NCI-H345 treated with DMSO at 0.1 percent for 48 hours (cell line): ENCODE results near the gene ENTREP1.

Experiments used
- DNase-seq: peaks from one replicate; lab custom pipeline; 2025; ENCODE audit not compliant: unreplicated experiment; lab: John Stamatoyannopoulos, UW

The ENTREP1 gene

DNA sequence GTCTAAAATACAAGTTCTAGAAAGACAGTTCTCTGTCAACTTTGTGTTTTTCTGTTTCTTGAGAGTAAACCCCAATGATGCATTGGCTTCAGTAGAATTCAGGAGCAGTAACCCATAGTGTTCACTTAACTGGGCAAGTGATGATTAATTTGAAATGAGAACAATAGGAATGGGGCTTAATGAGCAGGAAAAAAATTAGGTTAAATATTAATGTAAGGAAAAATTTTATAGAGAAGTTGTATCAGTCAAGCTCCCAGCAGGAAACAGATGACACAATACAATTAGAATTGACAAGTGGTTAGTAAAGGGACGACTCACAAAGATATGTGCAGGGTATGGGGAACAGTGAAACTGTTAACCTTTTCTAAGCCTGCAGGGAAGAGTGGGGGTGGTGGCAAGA lies 38.2 kb downstream of the ENTREP1 start:
- DNase-seq: no peak

DNA sequence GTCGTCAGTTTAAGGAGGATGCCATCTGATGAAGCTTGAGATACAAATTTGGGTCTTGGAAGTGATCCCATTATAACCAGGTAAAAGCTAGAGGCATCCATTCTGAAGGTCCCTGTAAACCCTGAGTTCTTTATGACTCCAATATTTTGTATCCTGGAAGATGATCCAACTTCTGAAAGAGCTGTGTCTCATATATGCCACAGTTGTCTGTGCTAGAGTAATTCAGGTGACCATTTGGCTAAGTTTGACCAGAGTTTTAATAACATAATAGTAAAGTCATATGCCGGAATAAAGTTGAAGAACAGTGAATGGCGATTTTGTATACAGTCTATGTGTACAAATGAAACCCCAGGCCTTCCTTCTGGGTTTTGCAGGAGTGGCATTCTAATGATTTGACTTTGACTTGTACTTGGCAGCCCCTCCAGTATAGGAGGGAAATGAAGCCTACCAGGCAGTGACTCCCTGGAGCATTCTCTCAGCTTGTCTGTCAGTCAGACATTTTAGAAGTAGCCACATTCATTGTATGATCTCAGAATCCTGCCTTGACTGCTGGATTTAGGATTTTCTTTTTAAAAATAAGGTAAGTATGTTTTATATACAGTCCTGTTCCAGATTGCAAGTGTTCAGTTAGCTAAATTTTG lies 39.6 kb downstream of the ENTREP1 start:
- DNase-seq: no peak

DNA sequence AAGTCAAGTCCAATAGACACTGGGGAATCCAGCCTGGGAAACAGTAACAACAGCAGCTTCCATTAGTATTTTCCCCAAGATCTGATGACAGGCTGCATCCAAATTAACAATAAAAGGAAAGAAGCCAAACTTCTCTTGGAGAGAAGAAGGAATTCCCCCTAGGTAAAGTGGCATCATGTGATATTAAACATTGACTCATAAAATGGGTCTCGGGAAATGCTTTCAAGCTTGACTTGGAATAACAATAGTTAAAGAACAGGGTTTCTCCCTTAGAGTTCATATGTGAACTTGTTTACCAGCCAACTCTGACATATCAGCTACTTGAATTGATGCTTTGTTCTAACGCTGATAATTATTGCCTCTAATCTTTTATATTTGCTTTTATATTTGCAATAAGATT lies 45.4 kb downstream of the ENTREP1 start:
- no peak for DNase-seq

DNA sequence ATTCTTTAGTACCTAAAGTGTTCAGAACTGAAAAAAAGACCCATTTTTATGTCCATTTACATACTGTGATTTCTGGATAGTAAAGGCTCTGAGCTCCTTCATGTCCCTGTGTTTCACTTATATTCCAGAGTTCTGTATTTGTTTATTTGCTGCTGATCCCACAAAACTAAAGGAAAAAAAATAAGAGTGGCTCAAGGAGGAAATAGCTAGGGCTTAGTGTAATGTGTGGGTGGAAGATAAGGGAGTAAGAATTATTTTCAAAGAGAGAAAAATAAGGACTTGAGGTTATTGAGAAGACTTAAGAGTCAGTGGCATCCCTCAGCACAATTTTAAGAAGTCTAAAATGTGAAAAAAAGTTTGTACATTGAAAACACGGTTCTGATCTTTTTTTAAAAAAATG lies 46.0 kb downstream of the ENTREP1 start:
- DNase-seq: no peak

DNA sequence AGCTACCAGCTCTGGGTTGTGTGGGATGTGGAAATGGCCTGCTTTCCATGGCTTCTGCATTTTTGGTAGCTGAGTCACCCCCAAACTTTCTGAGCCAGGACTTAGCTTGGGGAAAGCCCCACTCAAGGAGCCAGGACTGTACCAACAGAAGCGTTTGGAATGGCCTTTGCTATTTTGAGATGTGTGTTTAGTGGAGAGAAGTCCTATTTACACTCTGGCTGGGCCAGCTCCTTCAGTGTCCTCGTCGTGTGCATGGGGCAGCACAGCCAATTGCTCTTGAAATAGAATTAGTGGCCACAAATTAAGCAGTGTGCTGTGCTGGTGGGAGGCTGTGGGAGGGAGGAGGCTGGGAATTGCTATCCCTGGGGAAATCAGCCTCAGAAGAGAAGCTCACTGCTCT lies 51.6 kb downstream of the ENTREP1 start:
- DNase-seq: no peak

DNA sequence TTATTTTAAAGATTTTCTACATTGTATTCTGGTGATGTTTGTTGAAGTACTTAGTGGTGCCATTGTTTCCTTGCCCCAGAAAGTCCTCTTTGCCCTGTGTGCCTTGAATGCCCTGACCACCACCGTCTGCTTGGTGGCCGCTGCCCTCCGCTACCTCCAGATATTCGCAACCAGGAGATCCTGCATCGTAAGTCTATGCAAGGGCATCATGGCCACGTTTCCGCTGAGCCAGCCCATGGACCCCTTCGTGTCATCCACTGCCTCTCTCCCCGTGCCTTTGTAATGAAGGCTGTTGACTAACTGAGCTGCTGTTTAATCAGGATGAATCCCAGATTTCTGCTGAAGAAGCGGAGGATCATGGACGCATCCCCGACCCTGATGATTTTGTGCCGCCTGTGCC lies 52.3 kb downstream of the ENTREP1 start:
- DNase-seq: no peak

DNA sequence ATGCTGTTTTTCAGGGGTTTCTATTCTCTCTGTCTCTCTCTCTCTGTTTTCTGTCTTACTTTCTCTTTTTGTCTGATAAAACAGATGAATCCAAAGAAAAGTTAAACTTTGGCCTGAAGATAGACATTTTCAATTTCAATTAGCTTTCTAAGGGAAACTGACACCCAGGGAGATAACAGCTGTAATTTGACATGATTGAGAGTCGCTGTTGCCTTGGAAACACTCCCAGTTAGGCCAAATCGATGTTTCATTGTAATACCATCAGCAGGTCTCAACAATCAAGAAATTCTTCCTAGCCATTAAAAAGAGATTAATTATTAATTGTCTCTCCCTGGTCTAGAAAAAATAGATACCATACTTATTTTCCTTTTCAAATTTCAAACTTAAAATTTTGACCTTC lies 53.0 kb downstream of the ENTREP1 start:
- no peak for DNase-seq

DNA sequence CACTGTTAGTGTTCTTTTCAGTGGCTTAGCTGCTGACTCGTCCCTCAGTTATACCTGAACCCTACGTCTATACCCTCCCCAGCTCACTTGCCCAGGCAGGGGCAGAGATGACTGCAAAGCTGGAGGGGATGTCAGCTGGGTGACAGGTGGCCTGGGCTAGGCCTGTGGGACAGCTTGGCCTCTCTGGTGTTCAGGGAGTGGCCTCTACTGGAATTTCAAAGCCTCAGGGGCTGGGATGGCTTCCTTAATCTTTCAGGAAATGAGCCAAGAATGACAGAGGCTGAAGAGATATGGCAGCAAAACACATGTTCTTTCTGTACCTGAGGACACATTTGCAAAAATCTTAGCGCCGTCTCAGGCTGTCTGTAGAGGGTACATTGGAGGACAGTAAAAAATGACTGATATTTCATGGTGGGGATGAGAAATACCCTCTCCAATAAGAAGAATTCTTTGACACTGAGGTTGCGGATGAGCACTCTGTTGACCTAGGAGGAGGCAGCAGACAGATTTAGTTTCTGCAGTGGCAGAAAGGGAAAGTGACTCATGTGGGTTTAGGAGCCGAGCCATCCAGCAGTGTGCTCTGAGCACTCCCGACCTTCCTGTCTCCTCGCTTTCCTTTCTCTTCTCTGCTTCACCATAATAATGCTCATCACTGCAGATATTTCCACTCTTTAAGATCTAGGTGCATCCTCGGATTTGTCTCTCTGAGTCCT lies 54.4 kb downstream of the ENTREP1 start:
- DNase-seq: no peak

DNA sequence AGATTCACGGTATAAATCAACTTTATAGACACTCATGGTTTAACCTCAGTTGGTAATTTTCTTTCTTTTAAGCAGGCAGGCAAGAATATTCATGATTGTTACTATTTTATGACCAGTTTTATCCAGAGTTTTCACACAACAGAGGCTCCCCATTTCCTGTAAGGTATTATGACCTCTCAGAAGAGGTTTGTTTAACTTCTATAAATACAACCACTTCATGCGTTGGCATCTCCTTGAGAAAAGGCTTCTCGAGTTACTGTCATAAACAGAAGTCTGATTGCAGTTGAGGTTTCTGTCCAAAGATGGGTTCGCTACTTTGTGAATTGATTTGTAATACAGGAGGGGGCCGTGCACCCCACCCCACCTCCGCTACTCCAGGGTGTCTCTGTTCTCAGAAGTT lies 55.3 kb downstream of the ENTREP1 start:
- DNase-seq: no peak

DNA sequence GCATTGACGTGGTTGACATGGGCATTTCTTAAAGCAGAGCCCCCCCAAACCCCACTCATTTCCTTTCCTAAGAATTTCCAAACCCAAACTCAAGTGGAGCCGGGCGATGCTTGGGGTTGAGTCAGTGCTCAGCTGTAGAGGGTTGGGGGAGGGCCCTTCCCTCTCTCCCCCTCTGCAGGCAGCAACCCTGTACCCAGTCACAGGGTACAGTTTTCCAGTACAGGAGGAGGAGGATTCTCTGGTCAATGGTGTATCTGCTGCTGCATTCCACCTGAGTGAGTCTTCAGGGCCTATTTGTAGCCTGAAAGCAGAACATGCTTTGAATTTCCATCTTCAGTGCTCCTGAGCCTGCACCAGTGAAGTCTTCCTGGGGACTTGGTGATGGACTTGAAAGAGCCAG lies 55.8 kb downstream of the ENTREP1 start:
- no peak for DNase-seq

DNA sequence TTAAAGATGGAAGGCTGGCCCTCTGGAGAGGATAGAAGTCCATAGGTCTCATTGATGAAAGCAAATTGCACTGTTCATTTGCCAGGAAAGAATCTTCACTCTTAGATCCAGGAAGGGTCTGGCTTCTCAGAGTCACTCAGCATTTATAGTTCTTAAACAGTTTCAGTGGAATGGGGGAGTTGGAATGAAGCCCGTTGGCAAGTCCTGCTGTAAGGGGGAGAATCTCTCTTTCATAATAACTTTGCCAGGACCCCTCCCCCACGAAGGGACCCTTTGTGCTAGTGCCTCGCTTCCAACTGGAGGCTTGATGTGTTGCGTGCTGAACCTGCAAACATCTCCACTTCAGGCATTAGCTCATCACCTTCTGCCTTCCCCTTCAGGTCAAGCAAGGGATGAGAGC lies 57.1 kb downstream of the ENTREP1 start:
- no peak for DNase-seq

DNA sequence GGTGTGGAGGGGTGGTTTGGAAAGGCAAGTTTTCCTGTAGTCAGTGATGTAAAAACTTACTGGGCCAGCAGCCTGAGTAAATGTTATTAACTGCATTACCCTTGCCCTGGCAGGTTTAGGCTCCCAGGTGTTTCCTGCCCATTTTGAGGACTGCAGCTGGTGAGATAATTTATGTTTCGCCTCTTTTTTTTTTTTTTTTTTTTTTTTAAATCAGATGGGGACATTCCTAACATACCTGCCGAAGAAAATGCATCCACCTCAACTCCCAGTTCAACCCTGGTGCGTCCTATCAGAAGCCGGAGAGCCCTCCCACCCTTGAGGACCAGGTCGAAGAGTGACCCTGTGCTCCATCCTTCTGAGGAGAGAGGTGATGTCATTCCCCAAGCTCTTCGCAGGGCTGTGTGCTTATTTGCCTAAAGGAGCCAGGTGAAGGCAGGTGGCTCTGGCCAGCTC lies 60.6 kb downstream of the ENTREP1 start:
- DNase-seq: no peak

DNA sequence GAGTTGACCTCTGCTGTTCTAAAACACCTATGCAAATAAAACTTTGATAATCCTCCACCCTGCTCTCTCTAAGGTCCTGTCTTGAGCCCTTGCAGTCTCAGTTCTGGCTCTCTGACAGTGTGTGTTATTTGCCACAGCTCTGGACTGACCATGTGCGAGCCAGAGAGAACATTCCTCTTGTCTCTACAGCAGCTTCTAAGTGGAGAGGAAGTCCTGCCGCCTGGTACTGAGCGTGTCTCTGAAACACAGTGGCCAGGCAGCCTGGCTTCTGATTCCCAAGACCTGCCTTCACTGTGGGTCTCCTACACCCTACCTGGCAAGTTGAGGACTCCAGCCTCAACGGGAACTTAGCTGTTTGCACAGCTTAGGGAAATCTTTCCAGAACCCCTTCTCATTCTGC lies 61.6 kb downstream of the ENTREP1 start:
- DNase-seq: no peak

DNA sequence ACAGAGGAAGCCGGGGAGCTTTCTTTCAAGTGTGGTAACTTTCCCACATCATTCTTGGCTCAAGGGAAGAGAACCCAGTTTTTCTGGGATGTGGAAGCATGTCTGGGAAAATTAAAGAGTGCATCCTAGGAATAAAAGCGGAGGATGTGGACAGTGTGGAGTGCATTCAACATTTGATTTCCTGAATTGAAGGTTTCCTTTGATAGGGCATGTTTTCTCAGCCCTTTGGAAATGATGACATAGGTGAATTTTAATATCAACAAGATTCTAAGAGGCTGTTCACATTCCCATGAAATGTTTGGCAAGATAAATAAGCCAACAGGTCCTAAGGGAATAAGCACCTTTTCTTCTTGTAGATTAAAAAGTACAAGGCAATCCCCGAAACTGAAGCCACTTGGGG lies 63.6 kb downstream of the ENTREP1 start:
- no peak for DNase-seq

DNA sequence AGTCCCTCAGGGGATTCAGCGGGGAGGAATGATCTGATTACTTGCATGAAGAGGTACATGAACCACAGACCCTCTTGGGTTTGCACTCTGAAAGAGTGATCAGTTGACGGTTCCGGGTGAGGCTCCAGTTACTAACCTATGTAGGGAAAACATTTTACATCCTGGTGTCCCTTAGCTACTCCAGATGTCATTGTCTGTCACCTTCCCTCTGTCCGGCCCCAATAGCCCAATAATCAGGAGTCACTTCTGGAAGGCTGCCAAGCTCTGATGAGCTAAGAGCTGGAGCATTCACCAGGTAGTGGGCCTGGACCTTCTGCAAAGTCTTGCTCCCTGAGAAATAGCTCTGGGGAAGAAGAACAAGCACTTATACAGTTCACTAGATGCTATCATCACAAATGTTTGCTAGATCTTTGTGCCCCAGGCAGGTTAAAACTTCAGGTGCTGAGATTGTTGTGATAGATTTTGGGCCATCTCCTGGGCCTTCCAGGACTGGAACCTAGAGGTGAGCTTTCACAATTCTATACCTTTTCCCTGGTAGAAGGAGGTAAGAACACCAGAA lies 64.5 kb downstream of the ENTREP1 start:
- DNase-seq: no peak

DNA sequence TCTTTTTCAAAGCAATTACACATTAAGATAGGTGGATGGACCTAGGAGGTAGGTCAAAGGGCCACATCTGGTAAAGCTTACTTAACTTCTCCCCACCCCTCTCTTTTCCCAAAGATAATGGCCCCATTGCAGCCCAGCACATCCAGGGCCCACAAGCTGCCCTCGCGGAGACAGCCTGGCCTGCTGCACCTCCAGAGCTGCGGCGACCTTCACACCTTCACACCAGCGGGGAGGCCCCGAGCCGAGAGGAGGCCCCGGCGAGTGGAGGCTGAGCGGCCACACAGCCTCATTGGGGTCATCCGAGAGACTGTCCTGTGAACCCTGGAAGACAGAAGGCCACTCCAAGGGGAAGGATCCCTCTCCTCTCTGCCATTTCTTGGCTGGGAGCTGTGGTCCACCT lies 66.5 kb downstream of the ENTREP1 start:
- DNase-seq: no peak

DNA sequence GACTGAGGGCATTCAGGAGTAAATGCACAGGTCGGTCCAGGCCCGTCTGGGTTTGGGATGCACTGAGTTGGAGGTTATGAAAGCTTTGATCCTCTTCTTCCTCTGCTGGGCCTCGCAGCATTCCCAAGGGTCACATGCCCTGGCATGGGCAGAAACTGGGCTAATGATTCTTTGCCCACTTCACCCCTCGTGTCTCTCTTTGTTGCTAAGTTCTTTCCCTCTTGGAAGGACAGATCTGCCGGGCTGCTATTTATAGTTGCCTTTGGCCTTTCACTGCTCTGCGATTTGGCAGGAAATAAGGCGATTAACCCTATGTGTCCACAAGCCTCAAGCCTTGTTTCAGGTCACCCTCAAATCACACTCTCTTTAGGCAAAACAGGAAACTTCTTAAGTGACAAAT lies 66.9 kb downstream of the ENTREP1 start:
- DNase-seq: no peak

DNA sequence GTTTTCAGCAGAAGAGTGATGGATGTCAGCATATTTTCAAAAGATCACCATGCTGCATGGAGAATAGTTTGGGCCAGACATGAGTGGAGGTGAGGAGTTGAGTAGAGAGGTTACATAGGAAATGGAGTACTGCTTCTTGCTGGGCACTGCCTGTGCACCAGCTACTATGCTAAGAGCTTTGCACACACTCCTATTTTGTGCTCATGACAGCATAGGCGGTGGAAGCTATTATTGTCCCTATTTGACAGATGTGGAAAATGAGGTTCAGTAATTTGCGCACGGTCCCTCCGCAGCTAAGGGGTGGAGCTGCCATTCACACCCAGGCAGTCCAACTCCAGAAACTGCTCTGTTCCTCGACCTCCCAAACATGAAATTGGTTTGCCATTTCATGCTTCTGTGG lies 67.8 kb downstream of the ENTREP1 start:
- no peak for DNase-seq

DNA sequence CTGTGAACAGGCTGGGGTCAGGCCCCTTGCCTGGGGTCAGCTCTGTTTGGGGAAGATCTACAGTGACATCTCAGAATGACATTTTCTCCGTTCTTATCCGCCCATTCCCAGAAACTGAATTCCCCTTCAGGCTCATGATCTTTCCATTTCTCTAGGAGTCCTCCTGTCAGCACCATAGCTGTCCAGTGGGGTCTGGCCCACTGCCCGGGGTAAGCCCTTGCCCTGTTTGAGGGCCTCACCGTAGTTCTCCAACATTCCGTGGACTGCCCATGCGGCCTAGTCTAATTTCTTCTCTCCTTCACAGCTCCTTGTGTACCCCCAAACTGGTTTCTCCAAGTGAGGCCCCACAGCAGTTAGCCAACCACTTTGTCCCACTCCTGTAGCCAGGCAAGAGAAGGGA lies 68.4 kb downstream of the ENTREP1 start:
- DNase-seq: no peak

DNA sequence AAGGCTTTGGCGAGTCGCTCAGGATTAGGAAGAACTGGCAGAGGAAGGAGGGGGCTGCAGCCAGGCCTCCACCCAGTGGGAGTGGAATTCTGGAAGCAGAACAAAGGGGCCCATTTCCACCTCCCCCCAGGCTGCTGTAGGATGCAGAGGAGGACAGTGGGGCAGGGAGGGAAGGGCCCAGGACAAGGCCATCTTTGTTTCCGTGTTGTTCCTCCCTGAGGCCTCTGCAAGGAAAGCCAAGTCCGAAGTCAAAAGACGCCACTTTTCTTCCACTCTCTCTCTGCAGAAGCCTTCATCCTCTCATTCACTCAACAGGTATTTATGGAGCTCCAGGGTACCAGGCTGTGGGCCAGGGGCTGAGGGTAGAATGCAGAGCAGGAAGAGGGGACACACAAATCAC lies 70.7 kb downstream of the ENTREP1 start:
- no peak for DNase-seq

DNA sequence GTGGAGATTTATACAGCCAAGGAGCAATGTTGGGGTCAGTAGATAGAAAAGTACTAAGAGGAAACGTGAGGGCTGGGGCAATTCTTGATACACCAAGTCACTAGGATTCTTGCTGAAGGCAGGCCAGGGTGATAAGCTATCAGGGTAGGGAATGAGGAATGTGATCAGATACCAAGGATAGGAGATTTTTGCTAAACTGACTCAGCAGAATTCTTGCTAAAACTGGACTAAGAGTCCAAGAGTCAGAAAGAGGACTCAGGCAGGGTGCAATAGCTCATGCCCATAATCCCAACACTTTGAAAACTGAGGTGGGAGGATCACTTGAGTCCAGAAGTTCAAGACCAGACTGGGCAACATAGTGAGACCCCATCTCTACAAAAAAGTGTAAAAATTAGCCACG lies 71.7 kb downstream of the ENTREP1 start:
- DNase-seq: no peak

DNA sequence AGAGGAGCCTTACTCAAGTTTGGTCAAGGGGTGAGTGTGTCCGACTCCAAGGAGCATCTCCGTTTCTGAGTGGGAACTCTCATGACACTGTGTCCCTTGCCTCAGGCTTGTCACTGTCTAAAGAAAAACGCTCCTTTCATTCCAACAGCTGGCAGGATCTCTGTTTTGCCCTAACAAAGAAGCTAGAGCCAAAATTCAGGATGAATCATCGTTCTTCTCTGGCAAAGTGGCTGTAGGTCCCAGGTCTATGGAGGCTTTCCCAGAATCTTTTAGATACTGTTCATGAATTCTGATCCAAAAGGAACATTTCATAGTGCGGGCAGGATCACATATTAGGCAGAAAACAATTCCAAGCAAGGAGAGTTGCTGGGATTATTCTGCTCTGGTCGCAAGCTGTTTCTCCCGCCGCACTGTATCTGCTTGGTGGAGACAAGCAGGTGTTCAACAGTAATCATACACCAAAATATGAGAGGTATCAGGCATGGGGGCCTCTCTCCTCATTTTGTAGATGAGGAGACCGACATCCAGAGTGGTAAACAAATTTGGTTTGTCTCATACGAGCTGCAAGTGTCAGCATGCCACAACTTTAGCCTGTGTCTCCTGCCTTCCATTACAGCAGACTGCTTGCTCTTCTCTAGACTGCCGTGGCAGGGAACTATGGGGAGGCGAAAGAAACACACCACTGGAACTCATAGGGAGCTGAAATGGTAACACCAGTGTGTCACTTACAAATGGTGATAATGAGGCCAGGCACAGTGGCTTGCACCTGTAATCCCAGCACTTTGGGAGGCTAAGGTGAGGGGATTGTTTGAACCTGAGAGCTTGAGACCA lies 72.6 kb downstream of the ENTREP1 start:
- DNase-seq: no peak
